HG03442 (cell line): ENCODE measurements around the gene GPN2.
A peak's percentile ranks its signal among the peaks of the same experiment; 100 is the strongest.
"Not testable (repeated sequence)": the region's sequence is repeated elsewhere in the genome, so short reads cannot be mapped to it uniquely, and the experiment has no call there.

Experiments used
- ATAC-seq: cut with Tn5 transposase; IDR thresholded peaks from one replicate; pipeline ENCODE4 v1.9.1; 2021; ENCODE audit warnings: mild to moderate bottlenecking, moderate library complexity; ENCODE audit not compliant: unreplicated experiment

Gene GPN2

GRCh38 chr1:26837665-26838064, 52.4 kb downstream of the GPN2 start:
- ATAC-seq = not testable (repeated sequence)

GRCh38 chr1:26833432-26834405, 56.4 kb downstream of the GPN2 start:
- ATAC-seq = peak; percentile 66

GRCh38 chr1:26832249-26832960, 57.7 kb downstream of the GPN2 start:
- ATAC-seq = no peak

GRCh38 chr1:26831546-26832248, 58.4 kb downstream of the GPN2 start:
- no peak for ATAC-seq

GRCh38 chr1:26831059-26831458, 59.0 kb downstream of the GPN2 start:
- no peak for ATAC-seq

GRCh38 chr1:26829184-26829911, 60.7 kb downstream of the GPN2 start:
- ATAC-seq = no peak

GRCh38 chr1:26828411-26828991, 61.6 kb downstream of the GPN2 start:
- ATAC-seq = no peak

- no peak for ATAC-seq
Observed at GRCh38 chr1:26827663-26828062, 62.4 kb downstream of the GPN2 start.

- no peak for ATAC-seq
Observed at GRCh38 chr1:26827106-26827604, 62.9 kb downstream of the GPN2 start.

- peak; percentile 63 for ATAC-seq
Observed at GRCh38 chr1:26826261-26827105, 63.6 kb downstream of the GPN2 start, which contains the start of gene ZDHHC18. Gene ZDHHC18, plus strand, starts transcription at chr1:26826688. Its CDS starts 117 bp downstream, at chr1:26826805.
